GM13976 (cell line): ENCODE data around the gene FAM83G.

Source experiments
- DNase-seq: peaks from one replicate; pipeline ENCODE4 v3.0.0; 2012; ENCODE audit warnings: low spot score
- CTCF ChIP-seq: IDR thresholded peaks from 2 replicates; pipeline ENCODE4 v1.5.1; 2012; ENCODE audit warnings: borderline replicate concordance, mild to moderate bottlenecking; ENCODE audit not compliant: insufficient read depth; ENCODE audit errors: extremely low read depth, missing control alignments, control extremely low read depth
- in situ Hi-C: fragments of 300-500 bp; cut with MboI; formaldehyde crosslinking; loops from one replicate; pipeline ENCODE4 v1.12.0; 2022; ENCODE audit warnings: low sequenced_read_pairs, mixed read lengths, inconsistent platforms; ENCODE audit not compliant: unreplicated experiment

Gene FAM83G

GRCh38 chr17:18946536-18946935 is 58.0 kb downstream of the FAM83G start:
- DNase-seq: no peak
- in situ Hi-C loops: loop anchor here (25.0 kb wide), 1 partner anchor 134 kb away; no protein-coding TSS in a partner anchor
- TF ChIP-seq CTCF: no peak

DNA sequence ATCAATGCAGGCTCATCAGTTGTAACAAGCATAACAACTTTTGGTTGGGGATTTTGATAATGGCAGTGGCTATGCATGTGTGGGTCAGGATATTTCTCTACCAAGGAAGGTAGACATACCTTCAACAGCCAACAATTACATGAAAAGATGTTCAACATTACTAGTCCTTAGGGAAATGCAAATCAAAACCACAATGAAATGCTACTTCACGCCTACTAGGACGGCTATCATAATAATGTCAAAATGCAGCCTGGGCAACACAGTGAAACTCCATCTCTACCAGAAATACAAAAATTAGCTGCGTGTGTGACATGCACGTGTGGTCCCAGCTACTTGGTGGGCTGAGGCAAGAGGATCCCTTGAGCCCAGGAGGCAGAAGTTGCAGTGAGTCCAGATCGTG is 59.9 kb downstream of the FAM83G start:
- in situ Hi-C loops: loop anchor here (25.0 kb wide), 1 partner anchor 132 kb away; no protein-coding TSS in a partner anchor
- no peak for TF ChIP-seq CTCF

GRCh38 chr17:18938692-18939023 is 65.9 kb downstream of the FAM83G start:
- in situ Hi-C loops: loop anchor here (25.0 kb wide), 1 partner anchor 126 kb away; no protein-coding TSS in a partner anchor
- TF ChIP-seq CTCF: no peak
- no peak for DNase-seq

More for the DNA sequence above, 59.9 kb downstream of the FAM83G start:
- no peak for DNase-seq

DNA sequence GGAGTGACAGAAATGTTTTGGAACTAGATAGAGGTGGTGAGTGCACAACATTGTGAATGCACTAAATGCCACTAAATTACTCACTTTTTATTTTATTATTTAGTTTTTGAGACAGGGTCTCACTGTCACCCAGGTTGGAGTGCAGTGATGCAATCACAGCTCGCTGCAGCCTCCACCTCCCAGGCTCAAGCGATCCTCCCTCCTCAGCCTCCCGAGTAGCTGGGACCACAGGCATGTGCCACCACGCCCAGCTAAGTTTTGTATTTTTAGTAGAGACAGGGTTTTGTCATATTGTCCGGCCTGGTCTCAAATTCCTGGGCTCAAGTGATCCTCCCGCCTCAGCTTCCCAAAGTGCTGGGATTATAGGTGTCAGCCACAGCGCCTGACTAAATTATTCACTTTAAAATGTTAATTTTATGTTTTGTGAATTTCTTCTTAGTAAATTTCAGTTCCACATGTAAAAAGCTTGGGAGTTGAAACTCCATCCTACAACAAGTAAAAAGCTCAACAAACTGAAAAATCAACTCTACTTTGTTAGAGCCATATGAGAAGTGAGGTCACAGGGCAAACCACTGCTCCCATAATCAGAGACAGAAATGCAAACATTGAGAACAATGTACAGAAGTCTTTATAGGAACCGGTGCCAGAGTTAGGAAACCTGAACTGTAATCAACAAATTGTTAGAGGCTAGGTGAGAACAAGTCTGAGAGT is 66.4 kb downstream of the FAM83G start:
- TF ChIP-seq CTCF: no peak
- no peak for DNase-seq
- in situ Hi-C loops: loop anchor here (25.0 kb wide), 1 partner anchor 126 kb away; no protein-coding TSS in a partner anchor

DNA sequence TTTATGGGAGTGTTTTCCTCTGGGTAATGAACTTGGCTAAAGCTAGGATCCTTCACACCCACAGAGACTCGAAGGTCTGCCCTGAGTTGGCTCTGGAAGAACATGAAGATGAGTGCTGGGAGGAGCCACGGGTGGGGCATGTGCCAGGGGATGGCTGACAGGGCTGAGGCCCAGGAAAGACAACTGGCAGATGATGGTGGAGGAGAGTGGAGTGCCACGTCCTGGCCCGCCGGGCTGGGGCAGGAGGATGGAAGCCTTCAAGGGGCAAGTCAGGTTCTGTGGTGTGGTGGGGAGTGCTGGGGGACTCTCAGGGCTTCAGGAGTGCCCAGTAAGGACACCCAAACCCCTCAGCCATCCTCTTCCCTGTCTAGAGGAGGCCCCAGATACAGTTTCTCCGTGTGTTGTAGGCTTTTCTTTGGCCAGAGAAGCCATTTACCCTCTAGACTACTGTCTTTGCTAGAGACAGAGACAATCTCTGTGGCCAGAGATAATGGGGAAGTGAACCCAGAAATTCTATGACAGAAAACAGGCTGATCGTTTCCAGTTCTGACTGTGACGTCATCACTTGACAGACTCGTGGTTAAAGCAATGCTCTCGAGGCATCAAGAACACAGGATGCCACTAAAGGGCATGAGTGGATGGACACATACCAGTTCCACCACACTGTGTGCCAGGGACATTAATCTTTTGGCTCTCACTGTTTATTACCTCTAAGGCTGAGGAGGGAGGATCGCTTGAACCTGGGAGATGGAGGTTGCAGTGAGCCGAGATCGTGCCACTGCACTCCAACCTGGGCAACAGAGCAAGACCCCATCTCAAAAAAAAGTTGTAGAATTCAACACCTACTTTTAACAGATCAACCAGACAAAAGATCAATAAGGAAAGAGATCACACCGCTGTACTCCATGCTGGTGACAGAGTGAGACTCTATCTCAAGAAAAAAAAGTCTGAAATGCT is 71.2 kb downstream of the FAM83G start:
- in situ Hi-C loops: loop anchor here (25.0 kb wide), 1 partner anchor 121 kb away; no protein-coding TSS in a partner anchor
- no peak for TF ChIP-seq CTCF
- DNase-seq: peak; percentile 33

- DNase-seq: peak; percentile 26
- TF ChIP-seq CTCF: no peak
- in situ Hi-C loops: loop anchor here (25.0 kb wide), 1 partner anchor 120 kb away; no protein-coding TSS in a partner anchor
Observed at GRCh38 chr17:18932360-18933055, 72.1 kb downstream of the FAM83G start.
